ENCODE measurements around the gene RAET1L.

GRCh38 chr6:150004783-150005717 lies 20.3 kb downstream of the RAET1L start:
- TF ChIP-seq, protein P1, sequence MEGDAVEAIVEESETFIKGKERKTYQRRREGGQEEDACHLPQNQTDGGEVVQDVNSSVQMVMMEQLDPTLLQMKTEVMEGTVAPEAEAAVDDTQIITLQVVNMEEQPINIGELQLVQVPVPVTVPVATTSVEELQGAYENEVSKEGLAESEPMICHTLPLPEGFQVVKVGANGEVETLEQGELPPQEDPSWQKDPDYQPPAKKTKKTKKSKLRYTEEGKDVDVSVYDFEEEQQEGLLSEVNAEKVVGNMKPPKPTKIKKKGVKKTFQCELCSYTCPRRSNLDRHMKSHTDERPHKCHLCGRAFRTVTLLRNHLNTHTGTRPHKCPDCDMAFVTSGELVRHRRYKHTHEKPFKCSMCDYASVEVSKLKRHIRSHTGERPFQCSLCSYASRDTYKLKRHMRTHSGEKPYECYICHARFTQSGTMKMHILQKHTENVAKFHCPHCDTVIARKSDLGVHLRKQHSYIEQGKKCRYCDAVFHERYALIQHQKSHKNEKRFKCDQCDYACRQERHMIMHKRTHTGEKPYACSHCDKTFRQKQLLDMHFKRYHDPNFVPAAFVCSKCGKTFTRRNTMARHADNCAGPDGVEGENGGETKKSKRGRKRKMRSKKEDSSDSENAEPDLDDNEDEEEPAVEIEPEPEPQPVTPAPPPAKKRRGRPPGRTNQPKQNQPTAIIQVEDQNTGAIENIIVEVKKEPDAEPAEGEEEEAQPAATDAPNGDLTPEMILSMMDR (IDR thresholded peaks at IDR 0.05) = no peak
- no peak for TF ChIP-seq POLR2AphosphoS5 (IDR thresholded peaks at IDR 0.05)

All from breast epithelium (tissue), 3 donors.